ENCODE data around the gene GOPC. TPM values are rescaled to one million over a fixed set of nuclear protein-coding genes. Genes with fewer than 3 reads are reported as not detected.

The GOPC gene
- total RNA-seq, 1 experiment from 2014 or later: 18.7 TPM

- Histone ChIP-seq H4K8ac (replicated peaks; ENCODE audit: insufficient read length, low read depth, low read length) (no peak overlapping the region), H2BK12ac (ENCODE audit: insufficient read length, low read depth, low read length) (no peak overlapping the region), H3K4me2 (ENCODE audit: insufficient read depth, insufficient read length, low read length) (no peak overlapping the region), H2BK5ac (ENCODE audit: insufficient read length, low read length) (no peak overlapping the region), H4K5ac (ENCODE audit: insufficient read length, low read depth, low read length) (no peak overlapping the region), H3K4me1 (ENCODE audit: insufficient read depth, low read length) (no peaks in the 10 kb centered on the region), H3K18ac (ENCODE audit: insufficient read length, low read depth, low read length) (no peak overlapping the region), H3K9me3 (ENCODE audit: control insufficient read depth, low read depth, low read length) (no peaks in the 10 kb centered on the region), H4K20me1 (ENCODE audit: control insufficient read depth, insufficient read depth, insufficient read length) (no peaks in the 10 kb centered on the region), H3K27me3 (ENCODE audit: insufficient read depth, low read length) (no peaks in the 10 kb centered on the region), H3K4ac (ENCODE audit: low read depth, low read length) (no peak overlapping the region), H2AFZ (ENCODE audit: low read length) (no peak overlapping the region), H2AK5ac (ENCODE audit: insufficient read length, low read length) (no peak overlapping the region), H3K79me2 (ENCODE audit: insufficient read depth, low read length) (no peaks in the 10 kb centered on the region), H3K27ac (ENCODE audit: insufficient read length, low read depth, low read length) (no peak overlapping the region), H2BK20ac (ENCODE audit: low read depth, low read length, poor library complexity, severe bottlenecking) (no peak overlapping the region), H3K56ac (ENCODE audit: insufficient read length, low read depth, low read length) (no peak overlapping the region), H3K23ac (ENCODE audit: insufficient read length, low read depth, low read length) (no peak overlapping the region), H3T11ph (ENCODE audit: low read length) (no peak overlapping the region), H3K79me1 (ENCODE audit: insufficient read depth, low read depth, low read length, poor library complexity, severe bottlenecking) (no peaks in the 10 kb centered on the region), H3K14ac (ENCODE audit: insufficient read depth, low read length) (no peak overlapping the region), H3K23me2 (ENCODE audit: insufficient read length, low read depth, low read length, poor library complexity, severe bottlenecking) (no peaks in the 10 kb centered on the region), H3K9ac (ENCODE audit: extremely low read depth, insufficient read length, low read length) (no peak overlapping the region), H2BK15ac (ENCODE audit: low read depth, low read length) (no peak overlapping the region), H4K91ac (ENCODE audit: insufficient read length, low read depth, low read length) (no peak overlapping the region), H2BK120ac (ENCODE audit: low read depth, low read length, poor library complexity, severe bottlenecking) (no peak overlapping the region)
- peaks cover 0 to 11% (median 3%) of the 10 kb centered on the region in 3 experiments; a peak in 3 of 7 replicates for H3K36me3 Mint-ChIP-seq (ENCODE audit: insufficient read depth in 1 of 3, low read depth in 3 of 3)
- no peak for TF ChIP-seq CTCF (conservative IDR thresholded peaks at IDR 0.05)
- H3K27ac Mint-ChIP-seq: no peak overlapping the region
- H3K9me3 Mint-ChIP-seq: no peaks in the 10 kb centered on the region
- peaks cover 3 to 4% of the 10 kb centered on the region in 2 experiments; a peak in 2 of 4 replicates for H3K4me1 Mint-ChIP-seq
- DNase-seq: no peak
- H3K4me3 Mint-ChIP-seq: no peak overlapping the region
- H3K27me3 Mint-ChIP-seq (ENCODE audit: low read depth): no peaks in the 10 kb centered on the region
- no CpG with 5 or more reads among the region's 9 CpGs for WGBS (ENCODE audit: extremely low coverage, insufficient read length, low lambda C conversion rate)
Measured at GRCh38 chr6:117538615-117539014, 63.7 kb downstream of the GOPC start.

All from H9 (cell line).